Left lung (tissue), 10 donors: ENCODE measurements around the gene NMBR. TPM values are rescaled to one million over a fixed set of nuclear protein-coding genes. Genes with fewer than 3 reads are reported as not detected.

Source experiments
- ATAC-seq: fragments of 200-7000 bp; cut with Tn5 transposase; one replicate; pipeline ENCODE4 v1.9.1; 2020; ENCODE audit warnings: moderate library complexity
- DNase-seq, 4 donors: peaks; one replicate each; pipeline ENCODE4 v3.0.0-alpha.2; 2013 to 2020
- H3K27ac ChIP-seq, 2 donors: fragments of 200-600 bp; sonication (generic) in 1 of 2; one replicate each; pipeline versions ENCODE4 v1.5.0 to v1.8.0; 2020 to 2021
- H3K27me3 ChIP-seq, 2 donors: fragments of 200-600 bp; sonication (generic) in 1 of 2; one replicate each; pipeline versions ENCODE4 v1.5.0 to v1.8.0; 2020 to 2021
- H3K36me3 ChIP-seq, 2 donors: fragments of 200-600 bp; sonication (generic) in 1 of 2; one replicate each; pipeline versions ENCODE4 v1.5.0 to v1.8.0; 2020 to 2021
- H3K4me1 ChIP-seq, 2 donors: fragments of 200-600 bp; one replicate each; pipeline ENCODE4 v1.8.0; 2021
- H3K4me3 ChIP-seq, 2 donors: fragments of 200-600 bp; sonication (generic) in 1 of 2; one replicate each; pipeline versions ENCODE4 v1.5.0 to v1.8.0; 2020 to 2021; ENCODE audit warnings: mild to moderate bottlenecking in 1 of 2
- H3K9me3 ChIP-seq, 2 donors: fragments of 200-600 bp; sonication (generic) in 1 of 2; one replicate each; pipeline versions ENCODE4 v1.5.0 to v1.8.0; 2020 to 2021
- CTCF ChIP-seq, 2 donors: fragments of 200-600 bp; sonication (generic) in 1 of 2; IDR thresholded peaks; one replicate each; pipeline versions ENCODE4 v1.5.0 to v1.8.0; 2021; ENCODE audit warnings: antibody characterized with exemption in 2 of 2
- intact Hi-C, 2 donors: fragments of 100-400 bp; cut with DNase I; formaldehyde crosslinking; loops; one replicate each; pipeline versions ENCODE4 v1.11.2 to v1.14.2; 2022
- polyA plus RNA-seq, 6 donors: library from polyadenylated mRNA; unstranded; fragments of 120-200 nt; gene quantifications; one replicate each; pipeline ENCODE4 v1.2.1, GENCODE V29; 2013; ENCODE audit not compliant: insufficient read length in 6 of 6
- total RNA-seq, 2 donors: library from RNA; stranded (reverse); fragmentation: NEBNext Ultra II Directional; extraction: Animal tissue kit (Norgen Biotek cat#: 25700); gene quantifications; one replicate each; pipeline ENCODE4 v1.2.1, GENCODE V29; 2021
- donor health status: DM: no; HTN: yes; CAD: no.
- donor health status: DM: no; HTN: no; CAD: no.

The NMBR gene
- total and polyA plus RNA-seq, 8 donors = 0.20 to 0.58 (median 0.26) TPM; not detected in 2

- DNase-seq = no peak
- no peak for ATAC-seq
- no peaks in the 10 kb centered on the region for H3K4me1 ChIP-seq
- H3K4me3 ChIP-seq = no peak overlapping the region
- intact Hi-C loops = no loop called here
- H3K36me3 ChIP-seq = peaks cover 0 to 68% of the 10 kb centered on the region in 2 donors
- no peak overlapping the region for H3K27ac ChIP-seq
- peaks cover 0 to 6% of the 10 kb centered on the region in 2 donors for H3K9me3 ChIP-seq
- no peaks in the 10 kb centered on the region for H3K27me3 ChIP-seq
- no peak for TF ChIP-seq CTCF (IDR thresholded peaks at IDR 0.05)
Observed at GRCh38 chr6:142172758-142173157, 25.8 kb upstream of the NMBR start.

DNA sequence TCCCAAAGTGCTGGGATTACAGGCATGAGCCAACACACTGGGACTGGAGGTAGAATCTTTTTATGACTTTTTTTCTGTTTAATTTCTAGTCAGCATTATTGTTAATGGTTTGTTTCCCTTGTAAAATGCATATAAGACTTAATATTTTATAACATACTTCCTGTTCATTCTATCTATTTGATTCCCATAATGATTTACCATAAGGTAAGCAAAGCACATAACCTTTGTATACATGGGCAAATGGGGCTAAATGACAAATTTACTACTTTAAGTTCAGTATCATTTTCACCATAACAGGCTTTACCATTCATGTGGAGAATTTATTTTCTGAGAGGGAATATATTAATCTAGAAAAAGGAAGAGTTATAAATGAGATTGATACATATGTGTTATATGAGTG lies 24.4 kb upstream of the NMBR start:
- peaks cover 0 to 76% of the 10 kb centered on the region in 2 donors for H3K36me3 ChIP-seq
- H3K27me3 ChIP-seq = no peaks in the 10 kb centered on the region
- no peak for ATAC-seq
- no peak for TF ChIP-seq CTCF (IDR thresholded peaks at IDR 0.05)
- intact Hi-C loops = no loop called here
- no peaks in the 10 kb centered on the region for H3K9me3 ChIP-seq
- no peak for DNase-seq
- H3K4me1 ChIP-seq = no peaks in the 10 kb centered on the region
- no peak overlapping the region for H3K4me3 ChIP-seq
- H3K27ac ChIP-seq = no peak overlapping the region

DNA sequence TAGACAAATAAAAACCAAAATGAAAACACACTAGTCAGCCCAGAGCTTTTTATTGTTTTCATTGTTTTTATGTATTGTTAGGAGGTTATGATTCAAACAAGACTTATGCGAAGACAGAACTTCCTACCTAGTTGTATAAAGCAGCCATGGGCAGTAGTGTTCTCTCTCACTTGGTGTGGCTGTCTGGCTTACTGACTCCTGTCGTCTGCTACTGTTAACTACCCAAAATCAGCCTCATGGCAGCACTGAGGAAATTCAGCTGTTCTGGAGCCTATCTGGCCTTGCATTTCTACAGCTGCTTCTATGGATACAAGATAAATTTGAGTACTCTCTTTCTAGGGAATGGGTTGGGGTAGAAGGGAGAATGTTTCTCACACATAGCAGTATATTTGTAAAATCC lies 20.6 kb upstream of the NMBR start:
- TF ChIP-seq CTCF (IDR thresholded peaks at IDR 0.05) = no peak
- Histone ChIP-seq H3K4me1 (peaks cover 0 to 7% of the 10 kb centered on the region in 2 donors), H3K9me3 (no peaks in the 10 kb centered on the region), H3K27ac (no peak overlapping the region), H3K36me3 (peaks cover 0 to 54% of the 10 kb centered on the region in 2 donors), H3K27me3 (no peaks in the 10 kb centered on the region), H3K4me3 (no peak overlapping the region)
- DNase-seq = peak in 1 of 4 donors; percentile 33
- ATAC-seq = no peak
- intact Hi-C loops = no loop called here

DNA sequence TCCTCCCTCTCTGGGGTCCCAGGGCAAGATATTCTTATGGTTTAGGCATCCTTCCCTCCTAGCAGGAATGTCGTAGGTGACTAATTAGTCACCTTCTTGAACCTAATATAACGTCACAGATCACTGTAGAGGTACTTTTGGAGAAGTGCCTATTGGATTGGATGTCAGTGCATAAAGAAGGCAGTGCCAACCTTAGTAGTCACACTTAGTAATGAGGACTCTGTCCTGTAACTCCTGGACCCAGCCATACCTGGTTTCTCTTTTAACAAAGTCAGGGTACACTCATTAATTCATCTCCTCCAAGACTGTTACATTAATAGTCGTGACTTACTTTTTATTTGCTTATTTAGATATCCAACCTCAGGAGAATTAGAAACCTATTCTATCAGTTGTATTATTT lies 20.1 kb upstream of the NMBR start:
- ATAC-seq = no peak
- H3K4me3 ChIP-seq = no peak overlapping the region
- H3K27me3 ChIP-seq = no peaks in the 10 kb centered on the region
- no peaks in the 10 kb centered on the region for H3K9me3 ChIP-seq
- no peak for DNase-seq
- no peak for TF ChIP-seq CTCF (IDR thresholded peaks at IDR 0.05)
- peaks cover 0 to 50% of the 10 kb centered on the region in 2 donors for H3K36me3 ChIP-seq
- intact Hi-C loops = no loop called here
- peaks cover 0 to 9% of the 10 kb centered on the region in 2 donors for H3K4me1 ChIP-seq
- no peak overlapping the region for H3K27ac ChIP-seq

- no peaks in the 10 kb centered on the region for H3K9me3 ChIP-seq
- DNase-seq = no peak
- H3K27me3 ChIP-seq = no peaks in the 10 kb centered on the region
- no peak overlapping the region for H3K27ac ChIP-seq
- H3K4me3 ChIP-seq = no peak overlapping the region
- intact Hi-C loops = no loop called here
- TF ChIP-seq CTCF (IDR thresholded peaks at IDR 0.05) = no peak
- no peak for ATAC-seq
- H3K4me1 ChIP-seq = peaks cover 0 to 9% of the 10 kb centered on the region in 2 donors
- H3K36me3 ChIP-seq = peaks cover 0 to 31% of the 10 kb centered on the region in 2 donors
Observed at GRCh38 chr6:142165227-142165626, 18.3 kb upstream of the NMBR start.
